HL-60 (cell line): ENCODE data around the gene MLLT3.

ENCODE experiments used
- DNase-seq, 2 experiments: peaks; one replicate each; pipeline ENCODE4 v3.0.0-alpha.2; 2010 to 2020; ENCODE audit warnings: low read depth in 1 of 2, low spot score in 1 of 2
- H3K27ac ChIP-seq: fragments of 250-450 bp; sonication (Bioruptor Pico); replicated peaks from 2 replicates; pipeline ENCODE4 v1.5.1; 2020; ENCODE audit warnings: mild to moderate bottlenecking, moderate library complexity
- H3K27me3 ChIP-seq: fragments of 250-450 bp; sonication (Bioruptor Pico); 2 replicates; pipeline ENCODE4 v1.5.1; 2021; ENCODE audit warnings: mild to moderate bottlenecking, moderate library complexity; ENCODE audit not compliant: insufficient read depth, poor library complexity, severe bottlenecking
- H3K4me3 ChIP-seq: replicated peaks from 2 replicates; pipeline ENCODE4 v1.5.1; 2011; ENCODE audit warnings: mild to moderate bottlenecking, control low read depth, low read length; ENCODE audit not compliant: insufficient read depth
- CTCF ChIP-seq: IDR thresholded peaks from one replicate; pipeline ENCODE4 v1.5.1; 2011; ENCODE audit warnings: low read length, control low read depth, inconsistent platforms; ENCODE audit not compliant: insufficient read depth
- GABPA ChIP-seq: IDR thresholded peaks from 2 replicates; pipeline ENCODE4 v1.6.1; 2012; ENCODE audit warnings: low read depth
- POLR2AphosphoS5 ChIP-seq: IDR thresholded peaks from 2 replicates; pipeline ENCODE4 v1.6.1; 2012; ENCODE audit warnings: low read depth
- REST ChIP-seq: IDR thresholded peaks from 2 replicates; pipeline ENCODE4 v1.6.1; 2012; ENCODE audit warnings: low read depth; ENCODE audit not compliant: insufficient replicate concordance
- SPI1 ChIP-seq: IDR thresholded peaks from 2 replicates; pipeline ENCODE4 v1.6.1; 2012; ENCODE audit warnings: low read depth, mild to moderate bottlenecking, borderline replicate concordance

The MLLT3 gene

GRCh38 chr9:20379804-20380225 lies 242.5 kb downstream of the MLLT3 start:
- no peaks in the 10 kb centered on the region for H3K27me3 ChIP-seq
- DNase-seq, result no peak
- no peak overlapping the region for H3K4me3 ChIP-seq
- no peak for TF ChIP-seq POLR2AphosphoS5
- no peak for TF ChIP-seq CTCF
- no peak for TF ChIP-seq REST
- TF ChIP-seq GABPA, result no peak
- TF ChIP-seq SPI1, result no peak
- no peak overlapping the region for H3K27ac ChIP-seq

- H3K27me3 ChIP-seq, result no peaks in the 10 kb centered on the region
- DNase-seq, result no peak
- H3K27ac ChIP-seq, result no peak overlapping the region
- no peak overlapping the region for H3K4me3 ChIP-seq
- TF ChIP-seq SPI1 (no peak), POLR2AphosphoS5 (no peak)
Measured at GRCh38 chr9:20378851-20379250, 243.4 kb downstream of the MLLT3 start.

GRCh38 chr9:20377790-20378189 lies 244.5 kb downstream of the MLLT3 start:
- TF ChIP-seq CTCF (no peak), GABPA (no peak), REST (no peak), POLR2AphosphoS5 (no peak), SPI1 (no peak)
- no peaks in the 10 kb centered on the region for H3K27me3 ChIP-seq
- H3K4me3 ChIP-seq, result no peak overlapping the region
- no peak for DNase-seq
- no peak overlapping the region for H3K27ac ChIP-seq

- H3K27ac ChIP-seq, result no peak overlapping the region
- TF ChIP-seq POLR2AphosphoS5, result no peak
- TF ChIP-seq REST, result no peak
- no peak for TF ChIP-seq SPI1
- no peak for TF ChIP-seq GABPA
- no peak for TF ChIP-seq CTCF
- no peak for DNase-seq
- no peaks in the 10 kb centered on the region for H3K27me3 ChIP-seq
- H3K4me3 ChIP-seq, result no peak overlapping the region
Measured at GRCh38 chr9:20376731-20377375, 245.4 kb downstream of the MLLT3 start.
